ENCODE data around the gene KIF16B. TPM values are rescaled to one million over a fixed set of nuclear protein-coding genes. Genes with fewer than 3 reads are reported as not detected.
A peak's percentile ranks its signal among the peaks of the same experiment; 100 is the strongest.

The KIF16B gene
- total and polyA plus RNA-seq, 2 of the 13 experiments (the other 11 are each of a cell fraction or from before 2014, with no cell fraction given), result 6.9 to 18.0 TPM

DNA sequence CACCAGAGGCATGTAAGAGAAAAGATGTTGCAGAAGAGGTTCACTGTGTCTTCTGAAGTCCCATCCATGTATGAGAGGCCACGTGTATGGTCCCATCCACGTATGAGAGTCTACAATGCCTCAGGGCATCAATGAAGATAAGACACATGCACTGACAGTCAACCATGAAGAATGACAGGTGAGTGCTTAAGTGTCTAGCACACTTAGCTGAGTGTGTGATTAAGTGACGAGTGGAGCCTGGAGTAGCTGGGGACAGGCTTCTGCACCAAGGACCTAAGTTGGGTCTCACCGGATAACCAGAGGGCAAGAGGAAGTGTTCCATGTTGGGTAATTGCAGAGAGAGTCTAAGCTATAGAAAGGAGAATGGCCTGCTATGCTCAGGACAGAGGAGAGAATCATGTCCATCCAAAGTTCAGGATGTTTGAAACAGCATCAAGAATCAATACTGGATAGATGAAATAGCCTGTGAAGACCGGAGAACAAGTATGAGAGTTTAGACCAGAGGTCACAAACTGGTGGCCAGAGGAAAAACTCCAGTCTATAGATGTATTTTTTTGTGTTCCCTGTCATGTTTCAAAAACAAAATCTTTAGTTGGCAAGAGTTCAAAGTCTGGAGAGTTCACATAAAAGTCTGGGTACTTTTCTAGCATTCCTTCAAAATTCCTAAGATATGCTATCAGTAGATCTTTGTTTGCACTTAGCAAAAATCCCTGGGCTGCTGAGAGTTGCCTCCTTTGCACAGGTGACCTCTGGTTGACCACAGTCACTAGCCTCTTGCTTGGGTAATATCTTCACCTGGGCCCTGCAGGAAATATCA is 165.8 kb downstream of the KIF16B start (continued):
- TF ChIP-seq, protein P1, sequence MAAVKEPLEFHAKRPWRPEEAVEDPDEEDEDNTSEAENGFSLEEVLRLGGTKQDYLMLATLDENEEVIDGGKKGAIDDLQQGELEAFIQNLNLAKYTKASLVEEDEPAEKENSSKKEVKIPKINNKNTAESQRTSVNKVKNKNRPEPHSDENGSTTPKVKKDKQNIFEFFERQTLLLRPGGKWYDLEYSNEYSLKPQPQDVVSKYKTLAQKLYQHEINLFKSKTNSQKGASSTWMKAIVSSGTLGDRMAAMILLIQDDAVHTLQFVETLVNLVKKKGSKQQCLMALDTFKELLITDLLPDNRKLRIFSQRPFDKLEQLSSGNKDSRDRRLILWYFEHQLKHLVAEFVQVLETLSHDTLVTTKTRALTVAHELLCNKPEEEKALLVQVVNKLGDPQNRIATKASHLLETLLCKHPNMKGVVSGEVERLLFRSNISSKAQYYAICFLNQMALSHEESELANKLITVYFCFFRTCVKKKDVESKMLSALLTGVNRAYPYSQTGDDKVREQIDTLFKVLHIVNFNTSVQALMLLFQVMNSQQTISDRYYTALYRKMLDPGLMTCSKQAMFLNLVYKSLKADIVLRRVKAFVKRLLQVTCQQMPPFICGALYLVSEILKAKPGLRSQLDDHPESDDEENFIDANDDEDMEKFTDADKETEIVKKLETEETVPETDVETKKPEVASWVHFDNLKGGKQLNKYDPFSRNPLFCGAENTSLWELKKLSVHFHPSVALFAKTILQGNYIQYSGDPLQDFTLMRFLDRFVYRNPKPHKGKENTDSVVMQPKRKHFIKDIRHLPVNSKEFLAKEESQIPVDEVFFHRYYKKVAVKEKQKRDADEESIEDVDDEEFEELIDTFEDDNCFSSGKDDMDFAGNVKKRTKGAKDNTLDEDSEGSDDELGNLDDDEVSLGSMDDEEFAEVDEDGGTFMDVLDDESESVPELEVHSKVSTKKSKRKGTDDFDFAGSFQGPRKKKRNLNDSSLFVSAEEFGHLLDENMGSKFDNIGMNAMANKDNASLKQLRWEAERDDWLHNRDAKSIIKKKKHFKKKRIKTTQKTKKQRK (IDR thresholded peaks at IDR 0.05; ENCODE audit: low read length), result no peak
- TF ChIP-seq ONECUT2 (CRISPR knock-in tag; IDR thresholded peaks at IDR 0.05) (peak; percentile 80), ZNF333 (CRISPR knock-in tag; IDR thresholded peaks at IDR 0.05; ENCODE audit: borderline replicate concordance) (no peak), NBN (conservative IDR thresholded peaks at IDR 0.05) (no peak), PHF20 (CRISPR knock-in tag; IDR thresholded peaks at IDR 0.05) (no peak), POLR2AphosphoS5 (IDR thresholded peaks at IDR 0.05; ENCODE audit: low read depth, low read length) (no peak), ZEB1 (IDR thresholded peaks at IDR 0.05; ENCODE audit: insufficient replicate concordance, low read depth) (peak; percentile 47), NR2F6 (IDR thresholded peaks at IDR 0.05) (peak; percentile 49), NR2F6 (CRISPR knock-in tag; IDR thresholded peaks at IDR 0.05) (0 out of 2 replicates have a peak, but pooled peaks have one; percentile 14), TAF1 (CRISPR knock-in tag; IDR thresholded peaks at IDR 0.05) (no peak), PPARG (CRISPR knock-in tag; conservative IDR thresholded peaks at IDR 0.05) (0 out of 2 replicates have a peak, but pooled peaks have one; percentile 27), TBX3 (IDR thresholded peaks at IDR 0.05; ENCODE audit: borderline replicate concordance) (no peak), TEAD3 (CRISPR knock-in tag; optimal IDR thresholded peaks at IDR 0.05; ENCODE audit: borderline replicate concordance) (peak; percentile 72), ZNF33B (CRISPR knock-in tag; IDR thresholded peaks at IDR 0.05) (no peak), CBFB (CRISPR knock-in tag; IDR thresholded peaks at IDR 0.05) (no peak), ARNT (IDR thresholded peaks at IDR 0.05) (no peak), ZNF382 (CRISPR knock-in tag; IDR thresholded peaks at IDR 0.05; ENCODE audit: borderline replicate concordance) (no peak), GPN1 (CRISPR knock-in tag; IDR thresholded peaks at IDR 0.05; ENCODE audit: borderline replicate concordance) (no peak), FOXM1 (CRISPR knock-in tag; IDR thresholded peaks at IDR 0.05) (no peak), ZNF792 (CRISPR knock-in tag; IDR thresholded peaks at IDR 0.05) (no peak), ELF1 (CRISPR knock-in tag; IDR thresholded peaks at IDR 0.05) (no peak), RXRB (CRISPR knock-in tag; IDR thresholded peaks at IDR 0.05; ENCODE audit: borderline replicate concordance) (peak; percentile 27; the same call in 1 of the 2 replicates), MLXIP (CRISPR knock-in tag; IDR thresholded peaks at IDR 0.05; ENCODE audit: borderline replicate concordance) (no peak)
- TF ChIP-seq, protein P2, sequence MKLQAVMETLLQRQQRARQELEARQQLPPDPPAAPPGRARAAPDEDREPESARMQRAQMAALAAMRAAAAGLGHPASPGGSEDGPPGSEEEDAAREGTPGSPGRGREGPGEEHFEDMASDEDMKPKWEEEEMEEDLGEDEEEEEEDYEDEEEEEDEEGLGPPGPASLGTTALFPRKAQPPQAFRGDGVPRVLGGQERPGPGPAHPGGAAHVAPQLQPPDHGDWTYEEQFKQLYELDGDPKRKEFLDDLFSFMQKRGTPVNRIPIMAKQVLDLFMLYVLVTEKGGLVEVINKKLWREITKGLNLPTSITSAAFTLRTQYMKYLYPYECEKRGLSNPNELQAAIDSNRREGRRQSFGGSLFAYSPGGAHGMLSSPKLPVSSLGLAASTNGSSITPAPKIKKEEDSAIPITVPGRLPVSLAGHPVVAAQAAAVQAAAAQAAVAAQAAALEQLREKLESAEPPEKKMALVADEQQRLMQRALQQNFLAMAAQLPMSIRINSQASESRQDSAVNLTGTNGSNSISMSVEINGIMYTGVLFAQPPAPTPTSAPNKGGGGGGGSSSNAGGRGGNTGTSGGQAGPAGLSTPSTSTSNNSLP (IDR thresholded peaks at IDR 0.05; ENCODE audit: low read depth, low read length), result 0 out of 2 replicates have a peak, but pooled peaks have one; percentile 75
